Mesendoderm (in vitro differentiated cells): ENCODE results near the gene ZBTB17.

Experiments
- DNase-seq: peaks from one replicate; pipeline ENCODE4 v3.0.0; 2013
- H2AK5ac ChIP-seq: 2 replicates; pipeline ENCODE4 v1.6.1; 2013; ENCODE audit warnings: low read length, inconsistent platforms
- H2BK120ac ChIP-seq: 2 replicates; pipeline ENCODE4 v1.6.1; 2013; ENCODE audit warnings: low read depth, mild to moderate bottlenecking, low read length, moderate library complexity, mixed read lengths
- H2BK15ac ChIP-seq: replicated peaks from 2 replicates; pipeline ENCODE4 v1.6.1; 2013; ENCODE audit warnings: low read depth, mild to moderate bottlenecking, moderate library complexity
- H2BK5ac ChIP-seq: 2 replicates; pipeline ENCODE4 v1.6.1; 2013; ENCODE audit warnings: low read length, inconsistent platforms
- H3K18ac ChIP-seq: 2 replicates; pipeline ENCODE4 v1.6.1; 2013; ENCODE audit warnings: mild to moderate bottlenecking, low read length, mixed read lengths
- H3K23ac ChIP-seq: one replicate; pipeline ENCODE4 v1.6.1; 2013; ENCODE audit warnings: low read length
- H3K27ac ChIP-seq: 2 replicates; pipeline ENCODE4 v1.5.1; 2013; ENCODE audit warnings: low read depth, mild to moderate bottlenecking, inconsistent platforms, low read length, moderate library complexity
- H3K27me3 ChIP-seq: 2 replicates; pipeline ENCODE4 v1.6.1; 2013; ENCODE audit warnings: low read length, control low read depth, mild to moderate bottlenecking, inconsistent platforms; ENCODE audit not compliant: insufficient read depth, poor library complexity
- H3K36me3 ChIP-seq: 2 replicates; pipeline ENCODE4 v1.6.1; 2013; ENCODE audit warnings: low read length, inconsistent platforms; ENCODE audit not compliant: control insufficient read depth, insufficient read depth
- H3K4ac ChIP-seq: one replicate; pipeline ENCODE4 v1.6.1; 2013; ENCODE audit warnings: low read depth, mild to moderate bottlenecking, low read length, moderate library complexity
- H3K4me1 ChIP-seq: 2 replicates; pipeline ENCODE4 v1.6.1; 2013; ENCODE audit warnings: low read depth, low read length, inconsistent platforms; ENCODE audit not compliant: control insufficient read depth
- H3K4me2 ChIP-seq: 2 replicates; pipeline ENCODE4 v1.6.1; 2013; ENCODE audit warnings: low read length
- H3K4me3 ChIP-seq: 2 replicates; pipeline ENCODE4 v1.5.1; 2013; ENCODE audit warnings: mild to moderate bottlenecking, low read length
- H3K56ac ChIP-seq: one replicate; pipeline ENCODE4 v1.6.1; 2013; ENCODE audit warnings: low read length
- H3K79me1 ChIP-seq: 2 replicates; pipeline ENCODE4 v1.6.1; 2013; ENCODE audit warnings: low read length, inconsistent platforms
- H3K79me2 ChIP-seq: 2 replicates; pipeline ENCODE4 v1.6.1; 2013; ENCODE audit warnings: mild to moderate bottlenecking, low read length; ENCODE audit not compliant: control insufficient read depth, insufficient read depth
- H3K9ac ChIP-seq: 2 replicates; pipeline ENCODE4 v1.6.1; 2013; ENCODE audit warnings: low read length, inconsistent platforms
- H4K5ac ChIP-seq: one replicate; pipeline ENCODE4 v1.6.1; 2013; ENCODE audit warnings: low read length
- H4K8ac ChIP-seq: one replicate; pipeline ENCODE4 v1.6.1; 2013; ENCODE audit warnings: low read depth, mild to moderate bottlenecking, control low read depth, low read length, moderate library complexity
- WGBS: extraction: QIAGEN DNeasy Blood & Tissue Kit; methylation state at CpG from one replicate; pipeline ENCODE4 v1.1.7; 2013; ENCODE audit warnings: low lambda C conversion rate, missing lambda C conversion rate; ENCODE audit not compliant: insufficient coverage; ENCODE audit errors: extremely low coverage; 5-methylcytosine and 5-hydroxymethylcytosine counted together

Gene ZBTB17

GRCh38 chr1:15969321-15969880 is 6.5 kb downstream of the ZBTB17 start:
- Histone ChIP-seq H3K4ac (no peak overlapping the region), H3K79me2 (no peaks in the 10 kb centered on the region)
- no CpG with 5 or more reads among the region's 13 CpGs for WGBS

GRCh38 chr1:15968172-15968571 is 7.7 kb downstream of the ZBTB17 start:
- peaks cover 6% of the 10 kb centered on the region for H3K79me1 ChIP-seq
- H3K23ac ChIP-seq: no peak overlapping the region
- no peaks in the 10 kb centered on the region for H3K79me2 ChIP-seq
- no peak overlapping the region for H2AK5ac ChIP-seq
- H3K27me3 ChIP-seq: no peaks in the 10 kb centered on the region
- H3K36me3 ChIP-seq: peaks cover 2% of the 10 kb centered on the region
- H3K18ac ChIP-seq: no peak overlapping the region
- no peak overlapping the region for H4K8ac ChIP-seq
- no peak for DNase-seq
- no CpG with 5 or more reads among the region's 5 CpGs for WGBS
- no peak overlapping the region for H3K9ac ChIP-seq
- H3K27ac ChIP-seq: no peak overlapping the region
- H3K56ac ChIP-seq: no peak overlapping the region
- no peaks in the 10 kb centered on the region for H3K4me1 ChIP-seq
- H3K4me2 ChIP-seq: no peak overlapping the region
- no peak overlapping the region for H2BK5ac ChIP-seq
- no peak overlapping the region for H3K4ac ChIP-seq
- no peak overlapping the region for H2BK120ac ChIP-seq
- H4K5ac ChIP-seq: no peak overlapping the region
- H3K4me3 ChIP-seq: no peak overlapping the region
- no peak overlapping the region for H2BK15ac ChIP-seq

More at GRCh38 chr1:15969321-15969880, 6.5 kb downstream of the ZBTB17 start:
- Histone ChIP-seq H4K8ac (no peak overlapping the region), H3K36me3 (peaks cover 2% of the 10 kb centered on the region), H3K56ac (no peak overlapping the region), H3K9ac (no peak overlapping the region), H2BK120ac (no peak overlapping the region), H4K5ac (no peak overlapping the region), H3K23ac (no peak overlapping the region), H3K4me2 (no peak overlapping the region), H2BK5ac (no peak overlapping the region), H3K27ac (no peak overlapping the region), H3K18ac (no peak overlapping the region), H3K79me1 (peaks cover 8% of the 10 kb centered on the region), H2AK5ac (no peak overlapping the region), H3K27me3 (no peaks in the 10 kb centered on the region), H3K4me1 (no peaks in the 10 kb centered on the region), H3K4me3 (no peak overlapping the region), H2BK15ac (no peak overlapping the region)
- DNase-seq: no peak

- H3K4me1 ChIP-seq: no peaks in the 10 kb centered on the region
- no peak for DNase-seq
- H3K56ac ChIP-seq: no peak overlapping the region
- H3K4ac ChIP-seq: no peak overlapping the region
- H4K8ac ChIP-seq: no peak overlapping the region
- no peak overlapping the region for H2BK5ac ChIP-seq
- no peak overlapping the region for H4K5ac ChIP-seq
- H3K9ac ChIP-seq: no peak overlapping the region
- no peak overlapping the region for H3K27ac ChIP-seq
- no peak overlapping the region for H2BK120ac ChIP-seq
- H3K4me3 ChIP-seq: no peak overlapping the region
- H3K36me3 ChIP-seq: peaks cover 2% of the 10 kb centered on the region
- H3K79me1 ChIP-seq: peaks cover 3% of the 10 kb centered on the region
- no peak overlapping the region for H3K18ac ChIP-seq
- H3K4me2 ChIP-seq: no peak overlapping the region
- H3K27me3 ChIP-seq: no peaks in the 10 kb centered on the region
- WGBS: no CpG with 5 or more reads among the region's 6 CpGs
- no peaks in the 10 kb centered on the region for H3K79me2 ChIP-seq
- H2AK5ac ChIP-seq: no peak overlapping the region
- no peak overlapping the region for H3K23ac ChIP-seq
- no peak overlapping the region for H2BK15ac ChIP-seq
Observed at GRCh38 chr1:15966956-15967344, 9.0 kb downstream of the ZBTB17 start.

- Histone ChIP-seq H3K27ac (no peak overlapping the region), H3K4me1 (no peaks in the 10 kb centered on the region), H3K36me3 (peaks cover 2% of the 10 kb centered on the region), H2AK5ac (no peak overlapping the region), H3K18ac (no peak overlapping the region), H3K23ac (no peak overlapping the region), H3K9ac (no peak overlapping the region), H3K79me2 (no peaks in the 10 kb centered on the region), H3K56ac (no peak overlapping the region), H2BK15ac (no peak overlapping the region), H4K8ac (no peak overlapping the region), H3K4me3 (no peak overlapping the region), H2BK5ac (no peak overlapping the region), H3K4me2 (no peak overlapping the region), H3K4ac (no peak overlapping the region), H3K79me1 (peaks cover 3% of the 10 kb centered on the region), H2BK120ac (no peak overlapping the region), H3K27me3 (no peaks in the 10 kb centered on the region), H4K5ac (no peak overlapping the region)
- DNase-seq: no peak
- WGBS: no CpG with 5 or more reads among the region's 18 CpGs
Observed at GRCh38 chr1:15966081-15966955, 9.6 kb downstream of the ZBTB17 start.

GRCh38 chr1:15965228-15965767 is 10.6 kb downstream of the ZBTB17 start:
- no peak overlapping the region for H3K4me2 ChIP-seq
- no peak overlapping the region for H3K56ac ChIP-seq
- no peak overlapping the region for H3K4ac ChIP-seq
- H3K18ac ChIP-seq: no peak overlapping the region
- no peaks in the 10 kb centered on the region for H3K4me1 ChIP-seq
- H3K23ac ChIP-seq: no peak overlapping the region
- WGBS: no CpG with 5 or more reads among the region's 7 CpGs
- H4K5ac ChIP-seq: no peak overlapping the region
- H3K4me3 ChIP-seq: no peak overlapping the region
- H3K9ac ChIP-seq: no peak overlapping the region
- H3K27me3 ChIP-seq: no peaks in the 10 kb centered on the region
- no peak overlapping the region for H2BK120ac ChIP-seq
- H2BK5ac ChIP-seq: no peak overlapping the region
- H3K79me2 ChIP-seq: no peaks in the 10 kb centered on the region
- H2AK5ac ChIP-seq: no peak overlapping the region
- peaks cover 3% of the 10 kb centered on the region for H3K79me1 ChIP-seq
- H3K36me3 ChIP-seq: peaks cover 2% of the 10 kb centered on the region
- H4K8ac ChIP-seq: no peak overlapping the region
- H2BK15ac ChIP-seq: no peak overlapping the region
- H3K27ac ChIP-seq: no peak overlapping the region
- no peak for DNase-seq
